DMS153 (cell line): ENCODE results near the gene PGAP3.

Experiments
- DNase-seq: peaks from one replicate; lab custom pipeline; 2025; lab: John Stamatoyannopoulos, UW

The PGAP3 gene

DNA sequence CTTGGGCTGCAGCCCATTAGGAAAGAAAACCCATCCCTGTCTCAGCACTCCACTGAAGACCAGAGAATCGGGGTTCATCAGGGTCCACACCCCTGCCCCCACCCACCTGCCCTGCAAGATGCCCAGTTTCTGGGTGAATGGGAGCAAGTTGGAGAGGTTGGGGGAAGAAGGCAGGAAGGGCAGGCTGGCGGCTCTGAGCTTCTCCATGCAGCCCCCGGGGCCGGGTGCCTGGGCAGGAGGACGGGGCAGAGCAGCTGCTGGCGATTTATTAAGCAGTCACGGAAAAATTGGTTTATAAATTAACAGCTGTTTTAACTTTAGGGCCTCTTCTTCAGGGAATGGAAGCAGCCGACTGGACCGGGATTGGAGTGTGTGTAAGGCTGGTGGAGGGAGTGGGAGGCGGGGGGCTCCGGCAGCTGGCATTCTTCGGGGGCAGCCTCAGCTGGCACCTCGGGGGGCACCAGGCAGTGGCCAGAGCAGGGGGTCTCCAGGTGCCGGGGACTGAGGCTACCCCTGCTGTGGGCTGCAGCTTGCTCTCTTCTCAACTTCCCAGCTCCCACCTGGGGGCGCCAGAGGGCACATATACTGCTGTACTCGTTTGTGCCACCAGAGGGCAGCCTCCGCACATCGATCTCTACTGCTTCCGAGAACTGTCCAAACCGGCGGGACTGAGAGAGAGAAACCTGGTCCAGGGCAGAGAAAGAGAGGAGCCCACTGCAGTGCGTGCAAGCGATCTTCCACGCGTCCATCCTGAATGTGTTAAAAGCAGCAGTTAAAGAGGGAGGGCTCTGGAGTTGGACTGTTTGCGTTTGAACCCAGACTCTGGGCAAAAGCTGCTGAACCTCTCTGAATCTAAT lies 66.1 kb downstream of the PGAP3 start:
- DNase-seq = peak; percentile 70
